ENCODE measurements around the gene RIOX2.
"Not testable (repeated sequence)": the region's sequence is repeated elsewhere in the genome, so short reads cannot be mapped to it uniquely, and the experiment has no call there.

Gene RIOX2

DNA sequence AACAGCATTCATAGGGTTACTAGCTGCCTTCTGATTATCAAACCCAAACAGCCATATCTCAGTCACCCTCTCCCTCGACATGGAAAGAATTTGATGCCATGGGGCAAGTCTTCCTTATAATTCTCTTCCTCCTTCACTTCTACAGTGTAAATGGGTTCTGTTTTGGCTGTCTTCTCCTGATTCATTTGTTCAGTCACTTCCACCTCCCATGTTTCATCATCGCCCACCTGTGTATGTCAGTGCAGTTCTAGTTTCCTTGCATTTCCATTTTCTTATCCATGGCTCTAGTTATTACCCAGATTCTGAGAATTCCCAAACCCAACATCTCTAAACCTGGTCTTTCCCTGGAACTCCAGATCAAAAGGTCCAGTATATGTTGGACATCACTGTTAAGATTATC is 41.0 kb downstream of the RIOX2 start:
- Histone ChIP-seq H3K36me3 (ENCODE audit: insufficient read depth, low read length) (peaks cover 4% of the 10 kb centered on the region; the same call in 1 of the 2 replicates), H3K4me1 (ENCODE audit: insufficient read depth, low read length) (no peaks in the 10 kb centered on the region), H3K9ac (ENCODE audit: low read depth, low read length) (no peak overlapping the region), H3K9me3 (ENCODE audit: control insufficient read depth, insufficient read depth, low read length) (no peaks in the 10 kb centered on the region)

DNA sequence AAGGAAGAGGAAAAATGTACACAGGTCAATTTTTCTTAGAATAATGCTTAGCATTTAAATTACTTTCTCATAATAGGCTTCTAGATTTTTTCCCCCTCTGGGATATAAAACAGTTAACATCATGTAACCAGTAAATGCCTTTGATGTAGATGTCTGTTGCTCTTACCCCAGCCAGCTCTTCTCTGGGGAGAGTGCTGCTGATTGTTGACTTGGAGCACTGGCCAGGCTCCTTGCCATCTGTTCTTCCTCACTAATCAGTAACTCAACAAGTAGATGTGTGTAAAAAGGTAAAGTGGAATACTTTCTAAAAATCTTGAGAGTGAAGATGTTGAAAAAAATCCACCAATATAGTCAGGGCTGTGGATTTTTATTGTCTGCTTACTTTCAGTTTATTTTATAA is 42.2 kb downstream of the RIOX2 start:
- Histone ChIP-seq H3K9me3 (ENCODE audit: control insufficient read depth, insufficient read depth, low read length) (no peaks in the 10 kb centered on the region), H3K4me1 (ENCODE audit: insufficient read depth, low read length) (no peaks in the 10 kb centered on the region), H3K9ac (ENCODE audit: low read depth, low read length) (no peak overlapping the region), H3K36me3 (ENCODE audit: insufficient read depth, low read length) (peaks cover 4% of the 10 kb centered on the region; the same call in 1 of the 2 replicates)

DNA sequence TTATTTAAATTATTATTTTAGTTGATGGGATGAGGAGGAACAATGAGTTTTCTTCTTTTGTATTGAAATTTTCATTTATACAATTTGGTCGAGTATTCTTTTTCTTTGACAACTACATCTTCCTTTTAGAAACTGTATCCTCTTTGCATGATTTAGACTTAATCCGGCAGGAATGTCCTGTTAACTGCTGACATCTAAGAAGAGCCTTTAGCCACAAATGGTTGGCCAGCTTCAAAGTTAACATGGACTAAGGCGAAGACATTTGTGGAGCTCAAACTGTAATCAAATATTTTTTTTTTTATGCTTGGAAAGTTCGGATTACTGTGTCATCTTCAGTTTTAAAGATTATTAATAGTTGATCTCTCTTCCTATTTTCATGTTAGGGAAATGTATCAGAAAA is 43.2 kb downstream of the RIOX2 start:
- H3K9me3 ChIP-seq (ENCODE audit: control insufficient read depth, insufficient read depth, low read length) = no peaks in the 10 kb centered on the region
- H3K4me1 ChIP-seq (ENCODE audit: insufficient read depth, low read length) = no peaks in the 10 kb centered on the region
- H3K36me3 ChIP-seq (ENCODE audit: insufficient read depth, low read length) = peaks cover under 1% of the 10 kb centered on the region; the same call in 1 of the 2 replicates
- H3K9ac ChIP-seq (ENCODE audit: low read depth, low read length) = no peak overlapping the region

DNA sequence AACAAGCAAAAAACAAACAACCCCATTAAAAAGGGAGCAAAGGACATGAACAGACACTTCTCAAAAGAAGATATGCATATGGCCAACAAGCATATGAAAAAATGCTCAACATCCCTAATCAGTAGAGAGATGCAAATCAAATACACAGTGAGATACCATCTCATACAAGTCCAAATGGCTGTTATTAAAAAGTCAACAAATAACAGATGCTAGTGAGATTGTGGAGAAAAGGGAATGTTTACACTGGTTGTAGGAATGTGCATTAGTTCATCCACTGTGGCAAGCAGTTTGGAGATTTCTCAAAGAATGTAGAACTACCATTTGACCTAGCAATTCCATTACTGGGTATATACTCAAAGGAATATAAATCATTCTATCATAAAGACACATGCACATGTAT is 44.5 kb downstream of the RIOX2 start:
- no peaks in the 10 kb centered on the region for H3K9me3 ChIP-seq (ENCODE audit: control insufficient read depth, insufficient read depth, low read length)
- no peaks in the 10 kb centered on the region for H3K4me1 ChIP-seq (ENCODE audit: insufficient read depth, low read length)
- H3K9ac ChIP-seq (ENCODE audit: low read depth, low read length) = no peak overlapping the region
- H3K36me3 ChIP-seq (ENCODE audit: insufficient read depth, low read length) = no peaks in the 10 kb centered on the region

DNA sequence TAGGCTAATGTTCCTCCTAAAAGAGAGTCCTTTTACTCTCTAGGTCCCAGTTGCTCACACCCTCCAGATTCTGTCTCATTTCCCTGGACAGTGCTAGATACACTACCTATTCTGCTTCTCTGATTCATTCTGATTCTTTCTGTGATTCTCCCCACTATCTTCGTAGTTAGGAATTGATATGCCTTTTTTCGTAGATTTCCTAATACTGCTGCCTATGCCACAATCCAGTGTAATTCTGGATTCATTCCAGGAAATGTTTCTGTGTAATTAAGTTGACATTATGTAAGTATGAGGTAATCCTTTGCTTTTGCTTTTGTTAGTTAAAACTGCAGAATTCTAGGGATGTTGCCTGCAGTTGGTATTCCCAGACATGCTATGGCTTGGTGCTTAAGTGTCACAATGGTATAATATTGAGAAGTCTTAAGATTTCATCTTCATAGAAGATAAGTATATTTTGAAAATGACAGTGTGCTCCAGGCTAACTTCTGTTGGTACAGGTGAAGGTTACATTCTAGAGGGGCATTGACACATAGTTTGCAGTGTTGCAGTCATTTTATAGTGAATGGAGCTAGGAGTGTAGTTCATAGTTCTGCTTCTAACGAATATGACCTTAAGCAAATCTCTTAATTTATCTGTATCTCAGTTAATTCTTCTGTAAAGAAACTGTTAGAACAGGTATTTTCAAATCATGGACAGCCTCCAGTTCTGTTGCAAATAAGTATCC is 54.3 kb downstream of the RIOX2 start:
- H3K36me3 ChIP-seq (ENCODE audit: insufficient read depth, low read length) = no peaks in the 10 kb centered on the region
- H3K9me3 ChIP-seq (ENCODE audit: control insufficient read depth, insufficient read depth, low read length) = no peaks in the 10 kb centered on the region
- no peak overlapping the region for H3K9ac ChIP-seq (ENCODE audit: low read depth, low read length)
- H3K4me1 ChIP-seq (ENCODE audit: insufficient read depth, low read length) = no peaks in the 10 kb centered on the region

DNA sequence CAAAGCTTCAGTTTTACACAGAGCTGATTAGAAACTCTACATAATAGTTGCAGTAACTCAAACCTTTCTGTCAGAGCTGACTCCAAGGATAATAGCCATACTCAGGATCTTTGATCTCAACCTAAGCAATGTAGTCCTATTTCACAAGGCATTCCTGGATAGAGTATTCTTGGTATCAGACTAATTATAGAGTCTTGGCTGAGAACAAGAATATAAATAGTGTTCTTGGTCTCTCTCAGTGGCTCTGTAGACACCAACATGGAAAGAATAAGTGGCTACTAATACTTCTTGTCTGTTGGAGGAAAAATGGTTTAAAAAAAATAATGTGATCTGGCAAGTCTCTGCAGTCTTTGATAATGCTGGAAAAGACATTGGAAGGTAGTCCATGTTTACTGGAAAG is 55.7 kb downstream of the RIOX2 start:
- no peak overlapping the region for H3K9ac ChIP-seq (ENCODE audit: low read depth, low read length)
- H3K36me3 ChIP-seq (ENCODE audit: insufficient read depth, low read length) = no peaks in the 10 kb centered on the region
- no peaks in the 10 kb centered on the region for H3K9me3 ChIP-seq (ENCODE audit: control insufficient read depth, insufficient read depth, low read length)
- H3K4me1 ChIP-seq (ENCODE audit: insufficient read depth, low read length) = no peaks in the 10 kb centered on the region

DNA sequence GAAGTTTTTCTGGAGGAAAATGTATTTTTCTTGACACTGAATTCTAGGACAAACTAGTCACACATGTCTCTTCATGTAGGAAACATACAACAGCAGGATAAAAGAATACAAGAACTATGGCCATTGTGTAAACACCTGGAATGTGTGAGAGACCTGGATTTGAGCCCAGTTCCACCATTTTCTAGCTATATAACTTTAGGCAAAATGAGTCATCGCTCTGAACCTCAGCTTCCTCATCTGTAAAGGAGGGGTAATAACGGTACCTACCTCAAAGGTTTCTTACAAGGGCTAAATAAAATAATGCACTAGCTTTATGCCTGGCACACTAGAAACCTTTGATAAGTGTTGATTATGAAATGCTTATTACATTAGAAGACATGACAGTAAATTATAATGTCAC is 57.8 kb downstream of the RIOX2 start:
- no peaks in the 10 kb centered on the region for H3K4me1 ChIP-seq (ENCODE audit: insufficient read depth, low read length)

DNA sequence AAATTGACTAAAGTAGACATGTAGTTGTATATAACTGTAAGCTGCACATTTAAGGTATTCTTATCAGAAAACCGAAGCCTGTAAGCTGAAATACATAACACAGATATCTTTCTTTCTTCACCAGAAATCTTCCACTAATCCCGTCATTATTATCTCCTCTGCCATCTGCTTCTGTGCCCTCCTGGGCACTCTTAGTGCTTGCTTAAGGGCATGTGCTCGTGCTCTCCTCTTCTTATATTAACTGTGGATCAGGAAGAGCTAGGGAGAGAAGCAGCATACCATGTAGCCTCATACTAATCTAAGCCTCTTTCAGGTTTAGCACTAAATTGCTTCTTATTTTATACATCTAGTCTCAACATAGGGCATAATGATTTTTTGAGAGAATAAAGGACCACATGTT is 60.8 kb downstream of the RIOX2 start:
- no peak overlapping the region for H3K9ac ChIP-seq (ENCODE audit: low read depth, low read length)
- no peaks in the 10 kb centered on the region for H3K4me1 ChIP-seq (ENCODE audit: insufficient read depth, low read length)
- H3K36me3 ChIP-seq (ENCODE audit: insufficient read depth, low read length) = no peaks in the 10 kb centered on the region
- H3K9me3 ChIP-seq (ENCODE audit: control insufficient read depth, insufficient read depth, low read length) = no peaks in the 10 kb centered on the region

More for the DNA sequence above, 57.8 kb downstream of the RIOX2 start:
- no peaks in the 10 kb centered on the region for H3K36me3 ChIP-seq (ENCODE audit: insufficient read depth, low read length)
- no peaks in the 10 kb centered on the region for H3K9me3 ChIP-seq (ENCODE audit: control insufficient read depth, insufficient read depth, low read length)
- H3K9ac ChIP-seq (ENCODE audit: low read depth, low read length) = no peak overlapping the region

DNA sequence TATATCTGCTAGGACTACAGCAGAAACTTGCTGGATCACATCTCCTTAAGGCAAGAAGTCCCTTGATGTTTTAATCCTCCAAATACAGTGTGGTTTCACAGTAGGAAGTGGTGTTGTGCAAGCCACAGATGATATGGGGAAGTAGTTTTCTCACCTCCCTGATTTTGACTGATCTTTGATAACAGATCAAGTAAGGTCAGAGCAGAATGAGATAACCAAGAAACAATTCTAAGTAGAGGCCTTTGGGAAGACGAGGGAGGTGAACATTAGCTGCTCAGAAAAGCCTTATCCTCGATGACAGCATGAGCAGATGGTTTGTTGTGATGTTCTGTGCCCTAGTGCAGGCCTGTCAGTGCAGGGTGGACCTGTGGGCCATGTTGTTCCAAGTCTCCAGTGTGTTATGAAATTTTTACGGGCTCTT is 61.3 kb downstream of the RIOX2 start:
- H3K9ac ChIP-seq (ENCODE audit: low read depth, low read length) = peak overlapping the region; percentile 56; the same call in 1 of the 2 replicates

DNA sequence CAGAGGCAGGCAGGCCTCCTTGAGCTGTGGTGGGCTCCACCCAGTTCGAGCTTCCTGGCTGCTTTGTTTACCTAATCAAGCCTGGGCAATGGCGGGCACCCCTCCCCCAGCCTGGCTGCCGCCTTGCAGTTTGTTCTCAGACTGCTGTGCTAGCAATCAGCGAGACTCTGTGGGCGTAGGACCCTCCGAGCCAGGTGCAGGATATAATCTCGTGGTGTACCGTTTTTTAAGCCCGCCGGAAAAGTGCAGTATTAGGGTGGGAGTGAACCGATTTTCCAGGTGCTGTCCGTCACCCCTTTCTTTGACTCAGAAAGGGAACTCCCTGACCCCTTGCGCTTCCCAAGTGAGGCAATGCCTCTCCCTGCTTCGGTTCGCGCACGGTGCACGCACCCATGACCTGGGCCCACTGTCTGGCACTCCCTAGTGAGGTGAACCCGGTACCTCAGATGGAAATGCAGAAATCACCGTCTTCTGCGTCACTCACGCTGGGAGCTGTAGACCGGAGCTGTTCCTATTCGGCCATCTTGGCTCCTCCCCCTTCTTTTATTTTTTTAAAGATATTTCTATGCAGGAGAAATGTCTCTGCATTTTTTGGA is 61.9 kb downstream of the RIOX2 start:
- H3K9ac ChIP-seq (ENCODE audit: low read depth, low read length) = peak overlapping the region; percentile 56
- not testable (repeated sequence) for H3K9me3 ChIP-seq (ENCODE audit: control insufficient read depth, insufficient read depth, low read length); H3K36me3 ChIP-seq (ENCODE audit: insufficient read depth, low read length); H3K4me1 ChIP-seq (ENCODE audit: insufficient read depth, low read length)

More for the DNA sequence above, 61.3 kb downstream of the RIOX2 start:
- no peaks in the 10 kb centered on the region for H3K9me3 ChIP-seq (ENCODE audit: control insufficient read depth, insufficient read depth, low read length)
- H3K36me3 ChIP-seq (ENCODE audit: insufficient read depth, low read length) = no peaks in the 10 kb centered on the region
- H3K4me1 ChIP-seq (ENCODE audit: insufficient read depth, low read length) = no peaks in the 10 kb centered on the region

DNA sequence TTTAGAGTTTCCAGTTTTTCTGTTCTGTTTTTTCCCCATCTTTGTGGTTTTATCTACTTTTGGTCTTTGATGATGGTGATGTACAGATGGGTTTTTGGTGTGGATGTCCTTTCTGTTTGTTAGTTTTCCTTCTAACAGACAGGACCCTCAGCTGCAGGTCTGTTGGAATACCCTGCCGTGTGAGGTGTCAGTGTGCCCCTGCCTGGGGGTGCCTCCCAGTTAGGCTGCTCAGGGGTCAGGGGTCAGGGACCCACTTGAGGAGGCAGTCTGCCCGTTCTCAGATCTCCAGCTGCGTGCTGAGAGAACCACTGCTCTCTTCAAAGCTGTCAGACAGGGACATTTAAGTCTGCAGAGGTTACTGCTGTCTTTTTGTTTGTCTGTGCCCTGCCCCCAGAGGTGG is 62.4 kb downstream of the RIOX2 start:
- not testable (repeated sequence) for H3K9ac ChIP-seq (ENCODE audit: low read depth, low read length); H3K36me3 ChIP-seq (ENCODE audit: insufficient read depth, low read length); H3K9me3 ChIP-seq (ENCODE audit: control insufficient read depth, insufficient read depth, low read length); H3K4me1 ChIP-seq (ENCODE audit: insufficient read depth, low read length)

DNA sequence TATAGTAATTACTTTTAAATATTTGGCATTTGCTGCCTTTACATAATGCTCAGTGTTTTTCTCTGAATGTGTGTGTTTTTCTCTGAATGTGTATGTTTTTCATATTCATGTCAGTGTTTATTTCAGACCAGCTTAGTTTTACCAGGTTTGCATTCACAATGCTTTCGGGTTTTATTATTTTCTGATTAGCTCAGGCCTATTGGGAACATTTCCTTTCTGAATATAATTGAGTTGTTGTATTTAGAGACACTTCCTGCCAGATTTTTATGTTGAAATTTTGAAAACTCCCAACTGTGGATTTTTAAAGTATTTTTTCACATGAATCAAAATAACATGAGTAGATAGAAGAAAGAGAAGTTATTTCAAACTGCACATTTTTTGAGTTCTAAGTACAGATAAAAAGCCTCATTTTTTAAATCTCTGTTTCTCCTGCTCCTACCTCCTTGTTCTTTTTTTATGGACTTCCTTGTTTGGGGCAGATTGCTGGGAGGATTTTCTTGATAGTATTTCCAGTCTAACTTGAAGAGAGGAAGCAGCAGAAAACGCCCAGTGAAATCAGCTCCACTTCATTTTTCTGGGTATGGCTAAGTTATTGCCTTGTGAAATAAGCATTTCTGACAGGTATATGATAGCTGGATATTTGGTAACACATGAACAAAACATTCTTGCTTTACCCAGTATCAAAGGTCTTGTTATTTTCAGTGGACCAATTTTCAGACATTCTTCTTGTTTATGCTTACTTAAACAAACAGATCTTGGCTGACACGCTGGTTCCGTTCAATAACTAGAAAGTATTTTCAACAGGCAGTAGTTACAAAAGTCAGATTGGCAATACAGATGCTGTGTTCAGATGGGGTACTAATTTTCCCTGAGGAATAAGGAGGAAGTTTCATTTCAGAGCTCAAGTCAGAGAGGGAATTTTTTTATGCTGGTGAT is 70.7 kb downstream of the RIOX2 start:
- no peaks in the 10 kb centered on the region for H3K36me3 ChIP-seq (ENCODE audit: insufficient read depth, low read length)
- H3K4me1 ChIP-seq (ENCODE audit: insufficient read depth, low read length) = no peaks in the 10 kb centered on the region
- H3K9me3 ChIP-seq (ENCODE audit: control insufficient read depth, insufficient read depth, low read length) = no peaks in the 10 kb centered on the region
- no peak overlapping the region for H3K9ac ChIP-seq (ENCODE audit: low read depth, low read length)

DNA sequence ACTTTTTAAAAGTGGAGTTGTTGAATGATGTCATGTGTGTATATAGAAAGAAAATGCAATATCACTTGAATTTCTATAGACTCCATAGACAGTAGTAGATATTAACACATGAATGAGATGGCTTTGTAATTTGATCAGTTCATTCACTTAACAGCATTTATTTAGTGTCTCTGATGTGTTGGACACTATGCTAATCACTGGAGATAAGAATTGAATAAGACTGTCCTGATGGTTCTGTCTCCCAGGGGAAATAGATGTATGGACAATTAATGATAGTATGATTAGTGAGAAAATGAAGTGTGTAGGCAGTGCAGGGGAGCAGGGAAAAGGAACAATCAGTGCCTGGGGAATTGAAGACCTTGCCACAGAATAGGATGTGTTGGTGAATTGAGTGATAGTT is 72.9 kb downstream of the RIOX2 start:
- no peaks in the 10 kb centered on the region for H3K9me3 ChIP-seq (ENCODE audit: control insufficient read depth, insufficient read depth, low read length)
- no peak overlapping the region for H3K9ac ChIP-seq (ENCODE audit: low read depth, low read length)
- H3K36me3 ChIP-seq (ENCODE audit: insufficient read depth, low read length) = no peaks in the 10 kb centered on the region
- H3K4me1 ChIP-seq (ENCODE audit: insufficient read depth, low read length) = peaks cover 12% of the 10 kb centered on the region

DNA sequence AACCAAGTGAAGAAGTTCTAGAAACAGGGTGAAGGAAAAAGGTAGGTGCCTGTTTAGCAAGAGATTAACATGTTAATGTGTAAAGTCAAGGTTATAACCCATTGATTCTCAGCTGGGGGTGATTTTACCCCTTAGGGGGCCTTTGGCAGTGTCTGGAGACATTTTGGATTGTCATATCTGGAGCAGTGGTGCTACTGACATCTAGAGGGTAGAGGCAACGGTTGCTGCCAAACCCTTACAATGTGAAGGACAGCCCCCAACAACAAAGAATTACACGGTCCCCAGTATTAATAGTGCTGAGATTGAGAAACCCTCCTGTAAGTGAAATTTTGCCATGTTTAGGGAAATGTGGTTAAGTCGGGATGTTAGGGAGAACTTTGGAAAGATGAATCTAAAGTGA is 75.7 kb downstream of the RIOX2 start:
- Histone ChIP-seq H3K36me3 (ENCODE audit: insufficient read depth, low read length) (no peaks in the 10 kb centered on the region), H3K9ac (ENCODE audit: low read depth, low read length) (no peak overlapping the region), H3K4me1 (ENCODE audit: insufficient read depth, low read length) (peaks cover 12% of the 10 kb centered on the region), H3K9me3 (ENCODE audit: control insufficient read depth, insufficient read depth, low read length) (no peaks in the 10 kb centered on the region)

Measured in ES-I3 (cell line).